HG02623 (cell line): Measurements from ENCODE around the gene KRT36.

Experiments
- ATAC-seq: cut with Tn5 transposase; IDR thresholded peaks from one replicate; pipeline ENCODE4 v1.9.1; 2021; ENCODE audit warnings: moderate library complexity; ENCODE audit not compliant: unreplicated experiment

The KRT36 gene

DNA sequence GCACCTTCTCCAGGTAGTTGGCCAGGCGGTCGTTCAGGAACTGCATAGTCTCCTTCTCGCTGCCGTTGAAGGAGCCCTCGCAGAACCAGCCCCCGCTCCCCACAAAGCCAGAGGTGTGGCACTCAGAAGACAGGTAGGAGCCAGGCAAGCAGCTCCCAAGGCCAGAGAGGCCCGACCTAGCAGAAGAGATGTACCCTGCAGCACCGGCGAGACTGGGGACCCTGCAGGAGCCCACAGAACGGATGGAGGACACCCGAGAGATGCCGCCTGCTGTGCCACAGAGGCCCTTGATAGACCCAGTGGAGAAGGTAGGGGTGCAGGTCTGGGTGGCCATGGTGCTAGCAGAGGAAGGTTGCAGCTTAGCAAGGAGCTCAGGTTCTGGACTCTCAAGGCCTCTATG lies at the start of gene KRT36:
KRT36 (minus strand) TSS at position 380 of the 400 bp plus-strand sequence; CDS start at position 334, 46 bp downstream.
- ATAC-seq, result no peak

DNA sequence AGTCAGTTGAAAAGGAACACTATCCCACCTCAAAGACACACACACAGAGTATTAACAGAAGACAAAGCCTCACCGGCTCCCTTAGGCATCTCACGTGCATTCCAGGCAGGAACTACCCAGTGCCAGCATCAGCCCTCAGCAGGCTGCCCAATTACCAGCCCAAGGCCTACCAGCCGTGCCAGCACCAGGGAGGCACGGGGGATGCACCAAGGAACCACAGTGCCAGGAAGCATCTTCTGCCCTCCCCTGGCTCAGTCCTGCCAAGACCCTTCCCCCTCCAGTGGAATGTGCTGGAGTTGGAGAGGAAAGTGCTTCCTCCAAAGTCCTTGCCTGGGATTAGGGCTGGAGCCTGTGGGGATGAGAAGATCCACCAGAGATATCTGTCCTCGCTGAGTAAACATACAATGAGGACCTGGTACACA lies 49.4 kb upstream of the KRT36 start:
- ATAC-seq, result no peak

DNA sequence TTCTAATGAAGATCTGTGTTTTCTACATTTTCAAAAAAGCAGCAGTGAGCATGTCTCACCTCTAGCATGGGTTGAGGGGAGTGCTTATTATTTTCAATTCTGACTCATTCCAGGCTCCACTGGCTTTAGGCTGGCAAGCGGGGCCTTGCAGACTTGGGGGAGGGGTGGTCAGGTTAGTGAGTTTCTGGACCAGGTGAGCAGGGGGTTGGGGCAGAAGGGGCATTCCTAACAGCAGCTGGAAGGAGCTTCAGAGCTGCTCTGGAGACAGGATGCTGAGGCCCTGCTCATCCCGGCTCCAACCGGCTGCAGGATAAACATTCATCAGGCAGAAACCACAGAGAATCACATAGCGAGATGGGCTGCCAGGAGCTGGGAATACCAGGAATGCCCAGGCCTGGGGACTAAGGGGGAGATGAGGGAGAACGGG lies 48.9 kb upstream of the KRT36 start:
- ATAC-seq, result no peak

DNA sequence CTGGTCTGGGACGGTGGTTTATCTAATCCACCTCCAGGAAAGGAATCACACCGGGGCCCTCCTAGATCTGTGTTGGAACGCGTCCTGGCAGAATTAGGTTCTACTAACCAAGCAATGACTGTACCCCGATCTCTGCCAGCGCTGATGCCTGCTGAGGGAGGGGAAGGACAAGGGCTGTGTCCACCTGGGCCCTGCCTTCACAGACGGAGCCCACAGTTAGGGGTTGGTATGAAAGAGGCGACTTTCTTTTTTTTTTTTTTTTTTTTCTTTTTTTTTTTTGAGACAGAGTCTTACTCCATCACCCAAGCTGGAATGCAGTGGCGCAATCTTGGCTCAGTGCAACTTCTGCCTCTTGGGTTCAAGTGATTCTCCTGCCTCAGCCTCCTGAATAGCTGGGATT lies 48.3 kb upstream of the KRT36 start:
- ATAC-seq, result no peak

DNA sequence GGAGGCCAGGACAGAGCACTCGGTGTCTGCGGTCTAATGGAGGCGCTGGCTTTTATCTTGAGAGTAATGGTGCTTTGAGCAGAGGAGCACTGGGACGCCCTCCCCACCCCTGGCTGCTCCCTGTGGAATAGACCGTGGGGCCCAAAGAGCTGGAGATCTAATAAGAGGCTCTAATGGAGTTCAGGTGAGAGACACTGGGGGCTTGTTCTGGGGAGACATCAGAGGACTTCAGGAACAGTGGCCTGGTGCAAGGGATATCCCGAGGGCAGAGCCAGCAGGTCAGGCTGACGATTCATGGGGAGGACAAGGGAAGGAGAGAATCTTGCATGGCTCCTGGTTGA lies 47.9 kb upstream of the KRT36 start:
- no peak for ATAC-seq

DNA sequence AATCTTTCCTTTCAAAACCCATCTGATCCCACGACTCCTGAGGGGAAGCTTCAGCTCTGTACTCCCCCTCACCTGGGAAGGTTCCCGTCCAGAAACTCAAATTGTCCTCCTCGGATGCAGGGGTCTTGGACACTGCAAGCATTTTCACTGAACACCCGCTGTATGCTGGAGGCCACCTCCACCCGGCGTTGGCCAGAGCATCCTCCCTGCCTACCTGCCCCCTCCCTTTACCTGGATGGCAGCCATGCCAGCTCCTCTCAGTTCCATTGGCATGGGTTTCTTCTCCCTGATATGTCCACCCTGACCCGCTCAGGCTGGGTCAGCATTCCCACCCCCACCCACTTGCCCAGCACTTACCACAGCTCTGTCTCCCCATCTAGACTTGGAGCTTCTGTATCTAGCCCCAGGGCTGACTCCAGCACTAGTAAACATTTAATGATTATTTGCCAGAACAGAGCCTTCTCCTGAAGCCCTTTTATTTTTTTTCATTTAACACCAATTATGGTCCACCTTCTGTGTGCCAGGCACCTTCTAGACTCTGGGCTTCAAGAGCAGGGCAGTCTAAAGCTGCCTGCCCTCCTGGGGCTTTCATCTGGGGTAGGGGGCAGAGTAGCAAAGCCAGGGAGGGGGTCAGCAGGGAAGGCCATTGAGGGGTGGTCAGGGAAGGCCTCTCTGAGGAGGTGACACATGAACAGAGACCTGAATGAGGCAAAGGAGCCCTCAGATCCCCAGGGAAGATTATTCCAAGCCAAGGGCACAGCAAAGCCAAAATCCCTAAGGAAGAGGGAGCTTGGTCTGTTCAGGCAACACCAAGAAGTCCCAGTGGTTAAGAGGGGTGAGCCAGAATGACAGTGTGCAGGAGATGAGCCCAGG lies 47.3 kb upstream of the KRT36 start:
- ATAC-seq, result no peak

DNA sequence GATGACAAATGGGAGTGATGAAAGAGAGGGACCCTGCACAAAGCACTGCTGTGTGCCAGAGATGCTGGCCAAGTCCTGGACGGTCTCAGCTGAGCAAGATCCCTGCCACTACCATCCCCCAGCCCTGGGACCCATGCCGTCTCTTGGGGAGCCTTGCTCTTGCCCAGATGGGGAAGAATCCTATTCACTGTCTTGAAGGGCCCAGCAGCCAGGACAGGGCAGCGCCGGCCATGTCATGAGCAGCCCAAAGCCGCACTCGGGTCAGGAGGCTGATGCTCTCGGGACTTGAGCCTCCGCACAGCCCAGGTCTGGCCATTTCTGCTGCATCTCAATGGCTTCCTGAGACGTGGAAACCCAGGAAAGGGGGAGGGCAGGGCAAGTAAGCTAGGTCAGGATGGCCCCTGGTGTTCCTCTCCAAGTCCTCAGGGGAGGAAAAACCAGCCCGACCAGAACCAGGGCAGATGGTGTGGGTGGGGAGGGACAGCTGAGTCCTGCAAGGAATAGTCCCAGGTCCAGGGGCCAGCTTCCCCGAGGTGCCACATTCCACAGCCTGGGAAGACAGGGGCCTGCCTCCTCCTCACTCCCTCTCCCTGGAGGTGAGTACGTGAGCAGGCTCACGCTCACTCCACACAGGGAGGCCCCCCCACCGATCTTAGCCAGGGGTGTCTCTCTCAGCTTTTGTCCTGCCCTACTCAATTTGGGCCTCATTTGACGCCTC lies 46.2 kb upstream of the KRT36 start:
- ATAC-seq, result no peak

DNA sequence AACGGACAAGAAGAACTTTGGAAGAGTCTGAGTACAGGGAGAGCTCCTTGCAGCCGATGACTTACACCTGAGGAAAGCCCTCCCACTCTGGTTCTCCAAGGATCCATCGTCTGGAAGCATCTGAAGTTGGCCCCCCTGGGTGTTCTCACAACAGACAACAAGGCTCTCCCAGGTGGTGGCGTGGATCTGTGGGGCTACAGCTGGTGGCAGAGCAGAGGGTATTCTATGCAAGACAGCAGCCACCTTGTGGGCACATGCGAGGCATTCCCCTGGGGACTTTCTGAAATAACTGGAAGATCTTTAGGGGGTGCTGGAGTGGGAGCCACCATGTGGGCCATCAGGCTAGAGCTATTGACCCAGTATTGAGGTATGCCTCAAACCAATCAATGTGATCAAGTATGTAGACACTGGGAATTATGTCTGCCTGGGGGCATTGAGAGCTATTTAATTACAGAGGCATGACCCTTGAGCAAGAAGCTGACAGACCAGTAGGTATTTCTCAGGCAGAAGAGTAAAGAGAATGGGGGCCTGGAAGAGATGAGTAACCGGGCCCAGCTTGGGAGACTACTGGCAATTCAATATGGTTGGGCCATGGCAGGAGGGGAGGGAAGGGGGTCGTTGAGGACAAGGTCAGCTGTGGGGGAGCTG lies 45.3 kb upstream of the KRT36 start:
- no peak for ATAC-seq

DNA sequence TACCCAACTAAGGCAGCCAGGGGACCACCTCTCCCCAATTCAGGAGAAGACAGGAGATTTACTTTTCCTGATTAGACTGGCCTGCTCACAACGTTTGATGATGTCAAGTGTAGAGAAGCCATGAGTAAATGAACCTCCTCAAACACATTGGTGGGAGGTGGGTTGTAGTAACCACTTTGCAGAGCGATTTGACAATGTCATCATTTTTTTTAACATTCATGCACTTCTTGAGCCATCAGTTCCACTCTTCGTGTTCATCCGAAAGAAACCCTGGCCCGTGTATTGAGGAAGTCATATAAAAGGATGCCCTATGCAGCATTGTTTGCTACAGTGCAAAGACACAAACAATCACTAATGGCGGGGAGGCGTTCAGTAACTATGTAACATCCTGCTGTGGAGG lies 43.9 kb upstream of the KRT36 start:
- ATAC-seq, result no peak

DNA sequence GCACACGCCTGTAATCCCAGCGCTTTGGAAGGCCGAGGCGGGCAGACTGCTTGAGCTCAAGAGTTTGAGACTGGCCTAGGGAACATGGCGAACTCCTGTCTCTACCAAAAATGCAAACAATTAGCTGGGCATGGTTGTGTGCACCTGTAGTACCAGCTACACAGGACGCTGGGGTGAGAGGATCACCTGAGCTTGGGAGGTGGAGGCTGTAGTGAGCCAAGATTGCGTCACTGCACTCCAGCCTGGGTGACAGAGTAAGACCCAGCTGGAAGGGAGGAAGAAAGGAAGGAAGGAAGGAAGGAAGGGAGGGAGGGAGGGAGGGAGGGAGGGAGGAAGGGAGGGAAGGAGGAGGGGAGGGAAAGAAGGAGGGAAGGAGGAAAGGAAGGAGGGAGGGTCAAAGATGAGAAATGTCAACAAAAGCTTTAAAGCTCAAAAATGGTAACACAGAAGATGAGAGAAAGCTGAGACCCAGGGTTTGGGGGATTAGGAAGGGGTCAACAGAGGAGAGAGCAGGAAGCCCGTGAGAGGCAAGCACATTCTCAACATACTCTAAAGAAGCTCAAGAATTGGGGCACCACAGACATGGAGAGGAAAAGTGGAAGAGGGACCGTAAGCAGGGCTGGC lies 43.3 kb upstream of the KRT36 start:
- ATAC-seq, result no peak

DNA sequence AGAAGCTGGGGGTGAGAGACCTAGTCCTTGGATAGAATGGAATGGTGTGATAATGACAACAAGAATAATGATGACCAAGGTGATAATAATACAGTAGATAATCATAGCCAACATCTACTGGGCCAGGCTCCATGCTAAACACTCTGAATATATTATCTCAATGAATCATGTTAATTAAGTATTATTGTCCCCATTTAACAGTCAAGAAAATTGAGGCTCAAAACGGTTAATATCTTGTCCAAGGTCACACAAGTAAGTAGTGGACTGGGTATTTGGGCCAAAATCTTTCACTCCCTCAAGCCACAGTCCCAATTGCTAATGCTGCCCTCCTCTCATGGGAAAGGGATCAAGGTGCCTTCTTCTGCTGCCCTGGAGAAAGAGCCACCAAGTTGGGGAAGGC lies 42.3 kb upstream of the KRT36 start:
- ATAC-seq, result no peak

DNA sequence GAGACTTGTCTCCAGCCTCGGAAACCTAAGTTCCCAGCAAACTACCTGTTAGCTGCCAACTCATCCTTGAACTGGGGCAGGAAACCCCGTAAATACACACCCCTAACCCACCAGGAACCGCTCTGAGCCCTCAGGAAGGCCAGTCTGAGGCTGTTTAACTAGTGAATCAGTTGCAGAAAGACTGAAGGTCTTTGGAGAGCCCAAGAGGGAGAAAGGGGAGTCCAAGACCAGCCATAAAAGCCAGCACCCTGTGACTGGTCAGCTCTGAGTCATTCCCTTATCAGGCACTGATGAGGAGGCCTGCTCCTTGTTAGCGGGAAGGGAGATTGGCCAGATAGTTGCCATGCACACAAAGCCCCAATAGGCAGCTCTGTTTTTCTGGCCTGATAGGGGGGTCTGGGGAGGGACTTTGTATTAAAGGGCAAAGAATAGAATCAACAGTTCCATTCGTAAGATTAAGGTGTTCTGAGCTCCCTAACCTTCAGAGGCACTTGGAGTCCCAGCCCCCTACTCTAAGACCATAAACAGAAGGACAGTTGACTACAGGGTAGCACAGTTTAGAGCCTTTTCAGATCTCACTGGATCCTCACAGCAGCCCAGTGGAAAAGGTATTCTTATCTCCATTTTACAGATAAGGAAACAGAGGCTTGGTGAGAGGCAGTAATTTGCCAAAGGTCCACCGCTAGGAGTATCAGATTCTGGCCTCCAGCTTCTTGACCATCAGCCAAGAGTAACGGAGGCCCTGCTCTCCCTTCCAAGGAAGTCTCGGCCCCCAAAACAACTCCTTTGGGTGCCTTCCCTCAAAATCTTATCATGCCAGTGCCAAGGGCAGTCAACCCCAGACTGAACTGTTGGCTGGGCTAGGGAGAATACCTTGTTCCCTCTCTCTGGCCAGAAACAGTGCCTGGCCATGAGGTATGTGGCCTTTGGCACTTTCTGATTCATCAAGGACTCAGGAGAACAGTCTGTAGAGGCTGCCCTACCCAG lies 40.6 kb upstream of the KRT36 start:
- ATAC-seq, result no peak

DNA sequence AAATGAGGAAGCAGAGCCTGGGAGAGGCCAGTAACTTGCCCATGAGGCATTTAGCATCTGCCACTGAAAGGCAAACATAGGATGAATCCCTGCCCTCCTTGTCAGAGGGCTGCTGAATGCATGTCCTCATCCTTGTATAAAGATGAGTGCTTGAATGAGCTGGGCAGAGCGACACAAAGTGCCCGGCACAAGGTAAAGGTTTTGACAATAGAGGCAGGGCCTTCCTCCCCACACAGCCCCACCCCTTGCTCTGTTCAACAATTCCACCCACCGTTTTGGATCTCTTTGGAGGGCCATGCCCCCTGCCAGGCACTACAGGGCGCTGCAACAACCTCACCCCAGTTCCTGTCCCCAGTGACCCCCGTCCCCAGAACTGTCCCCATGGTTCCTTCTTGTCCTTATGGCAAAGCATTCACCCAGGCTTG lies 39.8 kb upstream of the KRT36 start:
- ATAC-seq, result no peak

DNA sequence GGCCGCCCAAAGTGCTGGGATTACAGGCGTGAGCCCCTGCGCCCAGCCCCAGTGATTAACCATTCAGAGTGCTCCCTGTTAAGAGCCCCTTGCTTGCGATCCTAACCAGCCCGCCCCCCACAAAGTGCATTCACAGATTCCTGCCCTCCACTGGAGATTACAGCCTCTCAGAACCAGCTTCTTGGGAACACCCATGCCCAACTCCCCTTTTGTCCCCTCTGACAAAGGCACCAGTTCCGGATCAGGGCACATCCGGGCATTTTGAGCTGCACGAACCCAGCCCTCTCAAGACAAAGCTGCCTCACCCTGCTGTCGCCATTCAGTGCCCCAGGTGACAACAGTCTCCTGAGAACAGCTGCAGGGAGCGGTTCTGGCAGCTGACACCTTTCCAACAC lies 39.2 kb upstream of the KRT36 start:
- ATAC-seq, result no peak

DNA sequence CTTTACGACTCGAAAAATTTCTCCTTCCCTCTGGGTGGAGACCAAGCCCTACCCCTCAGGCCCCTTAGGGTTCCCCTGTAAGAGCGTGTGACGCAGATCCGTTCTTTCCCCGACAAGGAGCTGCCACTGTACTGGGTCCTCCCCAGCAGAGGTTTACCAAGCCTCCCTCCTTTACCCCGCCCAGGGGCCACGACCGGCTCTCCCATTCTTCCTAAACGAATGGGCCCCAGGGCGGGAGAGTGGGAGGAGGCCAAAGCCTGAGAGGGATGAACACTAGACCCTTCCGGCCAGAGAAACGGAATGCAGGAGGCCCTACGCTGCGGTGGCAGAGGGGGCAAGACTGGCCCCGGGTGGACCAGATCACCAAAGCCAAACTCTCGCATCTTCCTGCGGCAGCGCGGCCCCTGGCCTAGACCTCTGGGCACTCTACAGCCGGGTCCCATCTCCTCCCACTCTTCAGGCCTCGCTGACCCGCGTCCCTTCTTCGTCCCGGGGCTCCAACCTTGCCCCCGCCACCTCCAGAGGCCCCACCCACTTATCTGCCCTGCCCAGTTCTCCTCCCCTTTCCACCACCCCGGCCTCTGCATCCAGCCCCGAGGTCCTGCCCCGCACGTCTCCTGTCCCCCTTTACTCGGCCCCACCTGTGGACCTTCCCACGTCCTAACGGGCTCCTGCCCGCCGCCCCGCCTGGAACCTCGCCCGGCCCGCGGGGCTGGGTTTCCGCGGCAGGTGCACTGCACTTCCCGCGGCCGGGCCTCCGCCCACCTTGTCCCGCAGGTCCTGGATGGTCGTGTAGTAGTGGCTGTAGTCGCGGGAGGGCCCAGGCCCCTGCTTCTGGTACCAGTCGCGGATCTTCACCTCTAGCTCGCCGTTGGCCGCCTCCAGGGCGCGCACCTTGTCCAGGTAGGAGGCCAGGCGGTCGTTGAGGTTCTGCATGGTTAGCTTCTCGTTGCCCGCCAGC lies 37.6 kb upstream of the KRT36 start:
- ATAC-seq, result no peak

DNA sequence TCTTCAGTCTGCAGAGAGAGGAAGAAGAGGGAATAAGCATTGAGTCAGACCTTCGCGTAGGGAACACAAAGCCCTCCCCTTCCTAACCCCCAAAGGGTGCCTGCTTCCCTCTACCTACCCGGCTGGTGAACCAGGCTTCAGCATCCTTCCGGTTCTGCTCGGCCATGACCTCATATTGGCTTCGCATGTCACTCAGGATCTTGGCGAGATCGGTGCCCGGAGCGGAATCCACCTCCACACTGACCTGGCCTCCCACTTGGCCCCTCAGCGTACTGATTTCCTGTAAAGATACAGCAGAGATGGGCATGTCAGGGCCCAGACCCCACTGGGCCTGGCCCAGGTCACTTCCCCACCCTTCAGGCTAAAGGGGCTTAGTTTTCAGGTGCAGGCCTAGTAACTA lies 34.6 kb upstream of the KRT36 start:
- no peak for ATAC-seq

DNA sequence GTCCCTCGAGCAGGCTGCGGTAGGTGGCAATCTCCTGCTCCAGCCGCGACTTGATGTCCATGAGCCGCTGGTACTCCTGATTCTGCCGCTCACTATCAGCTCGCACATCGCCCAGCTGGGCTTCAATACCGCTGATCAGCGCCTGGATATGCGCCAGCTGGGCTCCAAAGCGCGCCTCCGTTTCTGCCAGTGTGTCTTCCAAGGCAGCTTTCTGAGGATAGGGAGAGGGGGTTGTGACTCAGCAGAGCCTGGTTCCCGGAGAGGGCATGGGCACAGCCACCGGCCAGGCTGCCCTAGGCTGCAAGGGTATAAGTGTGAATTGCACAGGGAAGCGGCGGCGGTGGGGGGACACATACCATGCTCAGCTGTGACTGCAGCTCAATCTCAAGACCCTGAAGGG lies 34.1 kb upstream of the KRT36 start:
- ATAC-seq, result no peak

DNA sequence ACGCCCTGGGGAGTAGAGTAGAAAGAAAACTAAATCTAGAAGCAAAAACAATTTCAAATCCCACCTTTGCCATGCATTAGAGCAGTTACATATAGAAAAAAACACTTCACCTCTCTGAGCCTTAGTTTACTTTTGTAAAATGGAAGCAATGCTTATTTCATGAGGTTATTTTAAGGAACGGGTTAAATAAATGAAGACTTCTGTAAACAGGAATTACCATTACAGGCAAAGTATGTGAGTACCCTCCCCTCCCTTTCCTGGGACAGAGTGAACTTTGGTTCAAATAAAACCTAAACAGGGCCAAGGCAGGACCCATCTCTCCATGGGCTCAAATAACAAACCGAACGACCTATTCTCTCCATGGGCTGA lies 33.5 kb upstream of the KRT36 start:
- no peak for ATAC-seq
